OCI-LY3 (cell line): ENCODE measurements around the gene MVK.

Experiments
- H2AFZ ChIP-seq: fragments of 200-600, 300-600 bp; shearing (Covaris generic); 2 replicates; pipeline ENCODE4 v1.6.0; 2014; ENCODE audit warnings: antibody characterized with exemption, low read depth, low read length
- H3K27ac ChIP-seq: fragments of 200-600, 300-600 bp; sonication (generic); 2 replicates; pipeline ENCODE4 v1.5.1; 2014; ENCODE audit warnings: mild to moderate bottlenecking, low read length, moderate library complexity, mixed read lengths
- H3K27me3 ChIP-seq: fragments of 200-600, 300-600 bp; sonication (generic); 2 replicates; pipeline ENCODE4 v1.6.1; 2014; ENCODE audit warnings: low read depth, low read length, mixed read lengths
- H3K36me3 ChIP-seq: fragments of 200-600, 300-600 bp; sonication (generic); replicated peaks from 2 replicates; pipeline ENCODE3; 2014; ENCODE audit warnings: low read depth, low read length, mixed read lengths
- H3K4me1 ChIP-seq: fragments of 300-600, 200-600 bp; sonication (generic); 2 replicates; pipeline ENCODE4 v1.6.1; 2014; ENCODE audit warnings: low read length, mixed read lengths
- H3K4me2 ChIP-seq: fragments of 200-600, 300-600 bp; sonication (generic); 2 replicates; pipeline ENCODE4 v1.6.1; 2014; ENCODE audit warnings: low read length, mixed read lengths
- H3K4me3 ChIP-seq: fragments of 300-600, 200-600 bp; sonication (generic); 2 replicates; pipeline ENCODE4 v1.5.1; 2014; ENCODE audit warnings: antibody characterized with exemption, mild to moderate bottlenecking, low read length, moderate library complexity
- H3K79me2 ChIP-seq: fragments of 300-600, 200-600 bp; shearing (Covaris generic); 2 replicates; pipeline ENCODE4 v1.6.1; 2014; ENCODE audit warnings: mild to moderate bottlenecking, low read length, mixed read lengths
- H3K9ac ChIP-seq: fragments of 300-600, 200-600 bp; shearing (Covaris generic); 2 replicates; pipeline ENCODE4 v1.6.0; 2014; ENCODE audit warnings: mild to moderate bottlenecking, low read length, moderate library complexity
- H3K9me3 ChIP-seq: fragments of 200-600, 300-600 bp; shearing (Covaris generic); 2 replicates; pipeline ENCODE4 v1.6.1; 2014; ENCODE audit warnings: low read length, mixed read lengths; ENCODE audit not compliant: insufficient read depth
- H4K20me1 ChIP-seq: fragments of 200-600, 300-600 bp; sonication (generic); 2 replicates; pipeline ENCODE4 v1.6.1; 2016; ENCODE audit warnings: low read length, mixed read lengths; ENCODE audit not compliant: insufficient read depth
- EZH2phosphoT487 ChIP-seq: fragments of 200-600 bp; shearing (Covaris generic); IDR thresholded peaks from 2 replicates; pipeline ENCODE4 v1.6.1; 2018; ENCODE audit warnings: antibody characterized with exemption, mixed run types, low read depth
- TF ChIP-seq, protein P1 (sequence below): fragments of 200-600, 300-600 bp; sonication (generic); IDR thresholded peaks from 2 replicates; pipeline ENCODE4 v1.5.1; 2014; ENCODE audit warnings: antibody characterized with exemption, low read length, low read depth

Gene MVK

DNA sequence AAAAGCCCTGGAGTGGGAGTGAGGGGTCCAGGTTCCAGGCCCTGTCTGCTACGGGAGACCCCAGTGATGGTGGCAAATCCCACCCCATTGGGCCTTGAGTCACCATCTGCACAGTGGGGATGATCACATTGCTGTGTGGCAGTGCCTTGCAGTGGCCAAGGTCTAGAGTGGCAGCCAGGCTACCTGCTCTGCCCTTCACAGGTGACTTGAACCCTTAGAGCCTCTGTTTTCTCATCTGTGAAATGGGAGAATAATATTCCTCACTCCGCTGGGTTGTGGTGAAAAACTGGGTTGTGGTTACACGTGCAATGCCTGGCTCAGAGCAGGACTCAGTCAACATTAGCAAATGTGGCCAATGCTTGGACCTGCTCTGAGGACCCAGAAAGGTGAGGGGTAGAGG is 58.2 kb downstream of the MVK start:
- no peak overlapping the region for H2AFZ ChIP-seq
- H3K4me3 ChIP-seq, result no peak overlapping the region
- no peaks in the 10 kb centered on the region for H3K4me1 ChIP-seq
- no peaks in the 10 kb centered on the region for H3K9me3 ChIP-seq
- no peaks in the 10 kb centered on the region for H3K27me3 ChIP-seq
- TF ChIP-seq, protein P1, sequence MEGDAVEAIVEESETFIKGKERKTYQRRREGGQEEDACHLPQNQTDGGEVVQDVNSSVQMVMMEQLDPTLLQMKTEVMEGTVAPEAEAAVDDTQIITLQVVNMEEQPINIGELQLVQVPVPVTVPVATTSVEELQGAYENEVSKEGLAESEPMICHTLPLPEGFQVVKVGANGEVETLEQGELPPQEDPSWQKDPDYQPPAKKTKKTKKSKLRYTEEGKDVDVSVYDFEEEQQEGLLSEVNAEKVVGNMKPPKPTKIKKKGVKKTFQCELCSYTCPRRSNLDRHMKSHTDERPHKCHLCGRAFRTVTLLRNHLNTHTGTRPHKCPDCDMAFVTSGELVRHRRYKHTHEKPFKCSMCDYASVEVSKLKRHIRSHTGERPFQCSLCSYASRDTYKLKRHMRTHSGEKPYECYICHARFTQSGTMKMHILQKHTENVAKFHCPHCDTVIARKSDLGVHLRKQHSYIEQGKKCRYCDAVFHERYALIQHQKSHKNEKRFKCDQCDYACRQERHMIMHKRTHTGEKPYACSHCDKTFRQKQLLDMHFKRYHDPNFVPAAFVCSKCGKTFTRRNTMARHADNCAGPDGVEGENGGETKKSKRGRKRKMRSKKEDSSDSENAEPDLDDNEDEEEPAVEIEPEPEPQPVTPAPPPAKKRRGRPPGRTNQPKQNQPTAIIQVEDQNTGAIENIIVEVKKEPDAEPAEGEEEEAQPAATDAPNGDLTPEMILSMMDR, result no peak
- TF ChIP-seq EZH2phosphoT487, result no peak
- no peaks in the 10 kb centered on the region for H4K20me1 ChIP-seq
- no peak overlapping the region for H3K27ac ChIP-seq
- no peak overlapping the region for H3K4me2 ChIP-seq
- no peaks in the 10 kb centered on the region for H3K36me3 ChIP-seq
- no peaks in the 10 kb centered on the region for H3K79me2 ChIP-seq
- H3K9ac ChIP-seq, result no peak overlapping the region

DNA sequence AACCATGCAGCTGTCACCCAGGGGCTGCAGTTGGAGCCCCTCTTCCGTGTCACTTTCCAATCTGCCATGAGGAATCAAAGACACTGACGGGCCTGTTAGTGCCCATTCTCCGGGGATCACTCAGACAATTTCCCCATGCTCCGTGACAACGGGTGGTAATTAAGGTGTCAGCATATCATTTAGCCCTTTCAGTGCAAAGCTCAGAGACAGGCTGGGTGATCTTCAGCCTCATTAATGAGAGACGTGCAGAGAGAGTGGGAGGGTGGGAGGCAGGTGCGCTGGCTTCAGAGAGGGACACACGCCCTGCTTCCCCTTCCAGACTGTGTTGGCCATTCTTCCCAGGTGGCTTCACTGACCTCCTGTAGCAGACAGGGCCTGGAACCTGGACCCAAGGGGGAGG is 58.7 kb downstream of the MVK start:
- Histone ChIP-seq H3K36me3 (no peaks in the 10 kb centered on the region), H3K4me3 (no peak overlapping the region), H3K27me3 (no peaks in the 10 kb centered on the region), H3K9ac (no peak overlapping the region), H3K79me2 (no peaks in the 10 kb centered on the region), H3K4me2 (no peak overlapping the region), H2AFZ (no peak overlapping the region), H3K4me1 (no peaks in the 10 kb centered on the region), H3K9me3 (no peaks in the 10 kb centered on the region), H3K27ac (no peak overlapping the region), H4K20me1 (no peaks in the 10 kb centered on the region)
- no peak for TF ChIP-seq EZH2phosphoT487
- TF ChIP-seq, protein P1, result no peak

DNA sequence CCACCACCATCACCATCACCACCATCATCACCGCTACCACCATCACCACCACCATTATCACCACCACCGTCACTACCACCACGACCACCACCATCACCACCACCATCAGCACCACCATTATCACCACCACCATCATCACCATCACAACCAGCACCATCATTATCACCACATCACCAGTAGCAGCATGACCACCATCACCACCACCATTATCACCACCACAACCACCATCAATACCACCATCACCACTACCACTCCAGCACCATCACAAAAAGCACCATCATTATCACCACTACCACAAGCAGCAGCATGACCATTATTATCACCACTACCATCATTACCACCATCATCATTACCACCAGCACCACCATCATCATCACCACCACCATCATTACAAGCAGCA is 62.1 kb downstream of the MVK start:
- Histone ChIP-seq H3K36me3 (no peaks in the 10 kb centered on the region), H3K9me3 (no peaks in the 10 kb centered on the region), H4K20me1 (no peaks in the 10 kb centered on the region), H3K79me2 (no peaks in the 10 kb centered on the region), H3K4me3 (no peak overlapping the region), H2AFZ (no peak overlapping the region), H3K27ac (no peak overlapping the region), H3K4me2 (no peak overlapping the region), H3K27me3 (no peaks in the 10 kb centered on the region), H3K4me1 (no peaks in the 10 kb centered on the region), H3K9ac (no peak overlapping the region)
- TF ChIP-seq, protein P1, result no peak
- no peak for TF ChIP-seq EZH2phosphoT487

DNA sequence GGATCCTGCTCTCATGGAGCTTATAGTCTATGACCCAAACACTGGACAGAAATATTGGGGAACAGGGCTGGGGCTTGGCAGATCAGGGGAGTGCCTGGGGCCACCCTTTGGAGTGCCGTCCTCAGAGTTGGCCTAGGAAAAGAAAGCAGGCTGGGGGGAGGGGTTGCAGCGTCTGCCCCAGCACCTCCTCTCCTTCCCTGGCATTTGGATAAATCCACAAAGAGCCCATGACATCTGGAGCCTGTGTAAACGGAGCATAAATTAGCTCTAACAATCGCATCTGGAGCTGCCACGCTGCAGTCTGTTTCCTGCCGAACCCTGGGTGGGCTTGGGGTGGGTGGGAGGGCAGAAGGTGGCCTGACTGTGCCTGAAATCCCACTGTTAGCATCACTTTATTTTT is 63.8 kb downstream of the MVK start:
- TF ChIP-seq EZH2phosphoT487, result no peak
- TF ChIP-seq, protein P1, result no peak
- Histone ChIP-seq H3K4me3 (no peak overlapping the region), H3K79me2 (no peaks in the 10 kb centered on the region), H3K36me3 (no peaks in the 10 kb centered on the region), H3K4me2 (no peak overlapping the region), H2AFZ (no peak overlapping the region), H3K9me3 (no peaks in the 10 kb centered on the region), H3K9ac (no peak overlapping the region), H3K27ac (no peak overlapping the region), H3K27me3 (no peaks in the 10 kb centered on the region), H3K4me1 (no peaks in the 10 kb centered on the region), H4K20me1 (no peaks in the 10 kb centered on the region)
